ENCODE measurements around the gene C7orf25. TPM values are rescaled to one million over a fixed set of nuclear protein-coding genes. Genes with fewer than 3 reads are reported as not detected.

The C7orf25 gene
- total RNA-seq, 1 experiment from 2014 or later = 10.0 TPM

DNA sequence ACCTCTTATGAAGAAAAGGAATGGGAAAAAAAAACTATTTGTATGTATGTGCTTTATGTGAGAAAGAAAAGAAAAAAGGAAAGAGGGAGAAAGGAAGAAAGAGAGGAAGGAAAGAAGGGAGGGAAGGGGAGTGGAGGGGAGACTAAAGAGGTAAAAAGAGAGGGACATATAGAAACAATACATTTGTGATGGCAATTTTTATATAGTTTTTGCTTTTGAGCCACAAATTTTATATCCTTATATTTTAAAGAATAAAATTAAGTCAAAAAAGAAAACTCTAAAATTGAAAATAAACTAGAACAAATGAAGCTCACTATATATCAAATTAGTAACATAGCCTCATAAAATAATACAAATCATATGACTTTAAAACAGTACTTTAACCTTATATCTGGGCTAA, 11.0 kb downstream of the C7orf25 start:
- no peaks in the 10 kb centered on the region for H3K4me1 ChIP-seq (ENCODE audit: control insufficient read depth, insufficient read depth, low read length)
- H3K27ac ChIP-seq (ENCODE audit: low read length) = no peak overlapping the region
- H3K36me3 ChIP-seq (ENCODE audit: control insufficient read depth, insufficient read depth, low read length) = no peaks in the 10 kb centered on the region
- H3K27me3 ChIP-seq (ENCODE audit: control insufficient read depth, insufficient read depth, low read length) = no peaks in the 10 kb centered on the region
- no TSS peak for BruUV-seq (replicated peaks)
- H3K4me3 ChIP-seq (ENCODE audit: low read depth in 2 of 2, low read length in 2 of 2) = no peak overlapping the region
- no peak for DNase-seq (ENCODE audit: low read depth, low spot score)
- no peak for ATAC-seq
- TF ChIP-seq, protein P1, sequence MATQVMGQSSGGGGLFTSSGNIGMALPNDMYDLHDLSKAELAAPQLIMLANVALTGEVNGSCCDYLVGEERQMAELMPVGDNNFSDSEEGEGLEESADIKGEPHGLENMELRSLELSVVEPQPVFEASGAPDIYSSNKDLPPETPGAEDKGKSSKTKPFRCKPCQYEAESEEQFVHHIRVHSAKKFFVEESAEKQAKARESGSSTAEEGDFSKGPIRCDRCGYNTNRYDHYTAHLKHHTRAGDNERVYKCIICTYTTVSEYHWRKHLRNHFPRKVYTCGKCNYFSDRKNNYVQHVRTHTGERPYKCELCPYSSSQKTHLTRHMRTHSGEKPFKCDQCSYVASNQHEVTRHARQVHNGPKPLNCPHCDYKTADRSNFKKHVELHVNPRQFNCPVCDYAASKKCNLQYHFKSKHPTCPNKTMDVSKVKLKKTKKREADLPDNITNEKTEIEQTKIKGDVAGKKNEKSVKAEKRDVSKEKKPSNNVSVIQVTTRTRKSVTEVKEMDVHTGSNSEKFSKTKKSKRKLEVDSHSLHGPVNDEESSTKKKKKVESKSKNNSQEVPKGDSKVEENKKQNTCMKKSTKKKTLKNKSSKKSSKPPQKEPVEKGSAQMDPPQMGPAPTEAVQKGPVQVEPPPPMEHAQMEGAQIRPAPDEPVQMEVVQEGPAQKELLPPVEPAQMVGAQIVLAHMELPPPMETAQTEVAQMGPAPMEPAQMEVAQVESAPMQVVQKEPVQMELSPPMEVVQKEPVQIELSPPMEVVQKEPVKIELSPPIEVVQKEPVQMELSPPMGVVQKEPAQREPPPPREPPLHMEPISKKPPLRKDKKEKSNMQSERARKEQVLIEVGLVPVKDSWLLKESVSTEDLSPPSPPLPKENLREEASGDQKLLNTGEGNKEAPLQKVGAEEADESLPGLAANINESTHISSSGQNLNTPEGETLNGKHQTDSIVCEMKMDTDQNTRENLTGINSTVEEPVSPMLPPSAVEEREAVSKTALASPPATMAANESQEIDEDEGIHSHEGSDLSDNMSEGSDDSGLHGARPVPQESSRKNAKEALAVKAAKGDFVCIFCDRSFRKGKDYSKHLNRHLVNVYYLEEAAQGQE (IDR thresholded peaks at IDR 0.05; ENCODE audit: insufficient read depth in 1 of 2, low read depth in 2 of 2, low read length in 1 of 2) = no peak
- TF ChIP-seq SIN3A (IDR thresholded peaks at IDR 0.05; ENCODE audit: borderline replicate concordance, insufficient read depth, low read depth, low read length) (no peak), POLR2AphosphoS5 (IDR thresholded peaks at IDR 0.05; ENCODE audit: low read depth, low read length) (no peak), TCF7L2 (IDR thresholded peaks at IDR 0.05; ENCODE audit: low read depth, low read length) (no peak)
- TF ChIP-seq, protein P2, sequence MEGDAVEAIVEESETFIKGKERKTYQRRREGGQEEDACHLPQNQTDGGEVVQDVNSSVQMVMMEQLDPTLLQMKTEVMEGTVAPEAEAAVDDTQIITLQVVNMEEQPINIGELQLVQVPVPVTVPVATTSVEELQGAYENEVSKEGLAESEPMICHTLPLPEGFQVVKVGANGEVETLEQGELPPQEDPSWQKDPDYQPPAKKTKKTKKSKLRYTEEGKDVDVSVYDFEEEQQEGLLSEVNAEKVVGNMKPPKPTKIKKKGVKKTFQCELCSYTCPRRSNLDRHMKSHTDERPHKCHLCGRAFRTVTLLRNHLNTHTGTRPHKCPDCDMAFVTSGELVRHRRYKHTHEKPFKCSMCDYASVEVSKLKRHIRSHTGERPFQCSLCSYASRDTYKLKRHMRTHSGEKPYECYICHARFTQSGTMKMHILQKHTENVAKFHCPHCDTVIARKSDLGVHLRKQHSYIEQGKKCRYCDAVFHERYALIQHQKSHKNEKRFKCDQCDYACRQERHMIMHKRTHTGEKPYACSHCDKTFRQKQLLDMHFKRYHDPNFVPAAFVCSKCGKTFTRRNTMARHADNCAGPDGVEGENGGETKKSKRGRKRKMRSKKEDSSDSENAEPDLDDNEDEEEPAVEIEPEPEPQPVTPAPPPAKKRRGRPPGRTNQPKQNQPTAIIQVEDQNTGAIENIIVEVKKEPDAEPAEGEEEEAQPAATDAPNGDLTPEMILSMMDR (IDR thresholded peaks at IDR 0.05) = no peak
- in situ Hi-C loops (cut with HindIII; ENCODE audit: low pct_unique_long_range_greater_than_20kb, low sequenced_read_pairs) (no loop called here), intact Hi-C loops (cut with micrococcal nuclease; ENCODE audit: unreplicated experiment) (no loop called here)
- ChIA-PET CTCF (no interaction called here), POLR2A (no interaction called here)
- no peaks in the 10 kb centered on the region for H3K9me3 ChIP-seq (ENCODE audit: control insufficient read depth, insufficient read depth, low read depth, low read length)

DNA sequence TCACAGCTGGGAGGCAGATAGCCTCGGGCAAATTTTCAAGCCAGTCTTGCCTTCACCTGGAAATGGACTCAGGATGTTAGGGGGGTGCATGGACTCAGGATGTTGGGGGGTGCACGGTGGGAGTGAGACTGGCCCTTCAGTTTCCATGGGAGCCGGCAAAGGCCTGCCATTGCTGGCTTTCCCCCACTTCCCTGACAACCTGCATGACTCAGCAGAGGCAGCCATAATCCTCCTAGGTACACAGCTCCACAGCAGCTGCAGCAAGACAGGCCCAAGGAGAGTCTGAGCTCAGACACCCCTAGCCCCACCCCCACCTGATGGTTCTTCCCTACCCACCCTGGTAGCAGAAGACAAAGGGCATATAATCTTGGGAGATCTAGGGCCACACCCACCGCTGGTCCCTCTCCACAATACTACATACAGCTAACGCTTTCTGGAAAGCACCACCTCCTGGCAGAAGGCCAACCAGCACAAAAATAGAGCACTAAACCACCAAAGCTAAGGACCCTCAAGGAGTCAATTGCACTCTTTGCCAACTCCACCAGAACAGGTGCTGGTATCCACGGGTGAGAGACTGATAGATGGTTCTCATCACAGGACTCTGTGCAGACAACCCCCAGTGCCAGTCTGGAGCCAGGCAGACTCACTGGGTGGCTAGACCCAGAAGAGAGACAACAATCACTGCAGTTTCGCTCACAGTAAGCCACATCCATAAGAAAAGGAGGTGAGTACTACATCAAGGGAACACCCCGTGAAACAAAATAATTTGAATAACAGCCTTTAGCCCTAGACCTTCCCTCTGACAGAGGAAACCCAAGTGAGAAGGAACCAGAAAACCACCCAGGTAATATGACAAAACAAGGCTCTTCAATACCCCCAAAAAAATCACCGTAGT, 18.3 kb downstream of the C7orf25 start:
- Histone ChIP-seq H3K36me3 (ENCODE audit: control insufficient read depth, insufficient read depth, low read length) (no peaks in the 10 kb centered on the region), H3K9me3 (ENCODE audit: control insufficient read depth, insufficient read depth, low read depth, low read length) (no peaks in the 10 kb centered on the region), H3K4me3 (ENCODE audit: low read depth in 2 of 2, low read length in 2 of 2) (no peak overlapping the region), H3K27ac (ENCODE audit: low read length) (no peak overlapping the region), H3K4me1 (ENCODE audit: control insufficient read depth, insufficient read depth, low read length) (peaks cover 4% of the 10 kb centered on the region; the same call in 1 of the 2 replicates), H3K27me3 (ENCODE audit: control insufficient read depth, insufficient read depth, low read length) (no peaks in the 10 kb centered on the region)
- POLR2A ChIA-PET = no interaction called here
- TF ChIP-seq TCF7L2 (IDR thresholded peaks at IDR 0.05; ENCODE audit: low read depth, low read length) = no peak
- TF ChIP-seq SIN3A (IDR thresholded peaks at IDR 0.05; ENCODE audit: borderline replicate concordance, insufficient read depth, low read depth, low read length) = no peak
- TF ChIP-seq, protein P1 (IDR thresholded peaks at IDR 0.05; ENCODE audit: insufficient read depth in 1 of 2, low read depth in 2 of 2, low read length in 1 of 2) = no peak
- no peak for TF ChIP-seq POLR2AphosphoS5 (IDR thresholded peaks at IDR 0.05; ENCODE audit: low read depth, low read length)
- TF ChIP-seq, protein P2 (IDR thresholded peaks at IDR 0.05) = no peak
- in situ Hi-C loops (cut with HindIII; ENCODE audit: low pct_unique_long_range_greater_than_20kb, low sequenced_read_pairs) (no loop called here), intact Hi-C loops (cut with micrococcal nuclease; ENCODE audit: unreplicated experiment) (no loop called here)
- no peak for DNase-seq (ENCODE audit: low read depth, low spot score)
- BruUV-seq (replicated peaks) = no TSS peak
- CTCF ChIA-PET = no interaction called here
- no peak for ATAC-seq
